HG03095 (cell line): Measurements from ENCODE around the gene TNS1.

Source experiments
- ATAC-seq: cut with Tn5 transposase; IDR thresholded peaks from one replicate; pipeline ENCODE4 v1.9.1; 2021; ENCODE audit warnings: moderate library complexity; ENCODE audit not compliant: unreplicated experiment

Gene TNS1

GRCh38 chr2:217983276-217984233 lies 19.2 kb downstream of the TNS1 start:
- no peak for ATAC-seq

GRCh38 chr2:217981971-217982370 lies 20.8 kb downstream of the TNS1 start:
- ATAC-seq, result no peak

- no peak for ATAC-seq
Measured at GRCh38 chr2:217981084-217981730, 21.6 kb downstream of the TNS1 start.

- ATAC-seq, result no peak
Measured at GRCh38 chr2:217980591-217980990, 22.2 kb downstream of the TNS1 start.

GRCh38 chr2:217980036-217980435 lies 22.8 kb downstream of the TNS1 start:
- no peak for ATAC-seq

GRCh38 chr2:217979151-217979811 lies 23.5 kb downstream of the TNS1 start:
- ATAC-seq, result no peak

- ATAC-seq, result no peak
Measured at GRCh38 chr2:217978536-217979150, 24.2 kb downstream of the TNS1 start.

- ATAC-seq, result no peak
Measured at GRCh38 chr2:217977840-217978535, 24.8 kb downstream of the TNS1 start.

GRCh38 chr2:217976301-217976700 lies 26.5 kb downstream of the TNS1 start:
- no peak for ATAC-seq

GRCh38 chr2:217975626-217976025 lies 27.2 kb downstream of the TNS1 start:
- no peak for ATAC-seq

GRCh38 chr2:217974389-217975005 lies 28.3 kb downstream of the TNS1 start:
- no peak for ATAC-seq

- ATAC-seq, result no peak
Measured at GRCh38 chr2:217973008-217973787, 29.6 kb downstream of the TNS1 start.

GRCh38 chr2:217972490-217972889 lies 30.3 kb downstream of the TNS1 start:
- no peak for ATAC-seq

- no peak for ATAC-seq
Measured at GRCh38 chr2:217972037-217972436, 30.8 kb downstream of the TNS1 start.

- ATAC-seq, result no peak
Measured at GRCh38 chr2:217971166-217971565, 31.6 kb downstream of the TNS1 start.

GRCh38 chr2:217970206-217970605 lies 32.6 kb downstream of the TNS1 start:
- ATAC-seq, result no peak

- ATAC-seq, result no peak
Measured at GRCh38 chr2:217969588-217969987, 33.2 kb downstream of the TNS1 start.

GRCh38 chr2:217968023-217968422 lies 34.8 kb downstream of the TNS1 start:
- ATAC-seq, result no peak

- ATAC-seq, result no peak
Measured at GRCh38 chr2:217966423-217967070, 36.2 kb downstream of the TNS1 start.
